Measurements from ENCODE around the gene PCNX2. TPM values are rescaled to one million over a fixed set of nuclear protein-coding genes. Genes with fewer than 3 reads are reported as not detected.
"Not testable (repeated sequence)": the region's sequence is repeated elsewhere in the genome, so short reads cannot be mapped to it uniquely, and the experiment has no call there.

PCNX2 gene
- total RNA-seq, 1 experiment from 2014 or later: 20.2 TPM

DNA sequence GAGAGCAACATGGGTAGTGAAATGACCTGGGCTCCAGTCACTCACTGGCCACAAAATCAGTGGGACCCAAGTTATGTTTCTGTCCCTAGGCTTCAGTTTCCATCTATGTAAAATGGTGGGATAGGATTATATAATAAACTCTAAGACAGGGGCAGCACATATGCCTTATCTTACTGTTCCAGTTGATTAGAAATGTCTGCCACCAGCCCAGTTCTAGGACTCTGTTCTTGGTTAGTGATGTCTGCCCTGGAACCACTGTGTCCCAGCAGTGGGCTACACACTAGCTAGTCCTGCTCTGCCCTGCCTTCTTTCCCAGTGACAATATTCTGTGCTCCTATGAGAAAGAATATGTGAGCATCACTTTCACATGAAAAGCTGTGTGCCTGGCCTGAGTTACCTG, 138.3 kb downstream of the PCNX2 start:
- no peak for DNase-seq (ENCODE audit: low spot score)

DNA sequence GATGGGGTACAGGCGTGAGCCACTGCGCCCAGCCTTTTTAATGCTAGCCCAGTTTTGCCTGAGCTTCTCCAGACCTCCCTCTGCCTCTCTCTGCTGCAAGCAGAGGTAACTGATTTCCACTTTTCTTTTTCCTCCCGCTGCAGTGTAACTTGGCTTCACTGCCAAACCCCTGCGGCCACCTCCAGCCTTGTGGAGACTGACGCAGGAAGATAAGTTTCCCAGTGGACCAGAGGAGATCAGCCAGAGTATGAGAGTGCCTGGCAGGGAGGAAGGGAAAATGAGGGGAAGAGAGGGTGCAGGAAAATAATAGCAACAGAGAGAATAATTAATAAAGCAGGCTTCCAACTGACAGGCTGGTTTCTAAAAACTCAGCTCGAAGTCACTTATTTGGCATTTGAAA, 143.7 kb downstream of the PCNX2 start:
- DNase-seq (ENCODE audit: low spot score): no peak

DNA sequence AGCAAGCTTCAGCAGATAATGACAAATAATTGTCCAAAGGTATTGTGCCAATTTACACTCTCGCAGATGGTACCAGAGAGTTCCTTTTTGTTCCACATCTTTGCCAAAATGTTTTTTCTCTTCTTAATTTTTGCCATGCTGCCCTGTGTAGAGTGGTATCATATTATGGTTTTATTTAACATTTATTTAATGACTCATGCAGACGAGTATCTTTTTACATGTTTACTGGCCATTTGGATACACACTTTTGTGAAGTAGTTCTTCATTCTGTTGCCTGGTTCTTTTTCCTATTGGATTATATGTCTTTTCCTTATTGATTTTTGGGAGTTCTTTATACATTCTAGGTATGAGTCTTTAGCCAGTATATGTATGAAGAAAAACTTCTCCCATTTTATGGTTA, 151.1 kb downstream of the PCNX2 start:
- DNase-seq (ENCODE audit: low spot score): no peak

DNA sequence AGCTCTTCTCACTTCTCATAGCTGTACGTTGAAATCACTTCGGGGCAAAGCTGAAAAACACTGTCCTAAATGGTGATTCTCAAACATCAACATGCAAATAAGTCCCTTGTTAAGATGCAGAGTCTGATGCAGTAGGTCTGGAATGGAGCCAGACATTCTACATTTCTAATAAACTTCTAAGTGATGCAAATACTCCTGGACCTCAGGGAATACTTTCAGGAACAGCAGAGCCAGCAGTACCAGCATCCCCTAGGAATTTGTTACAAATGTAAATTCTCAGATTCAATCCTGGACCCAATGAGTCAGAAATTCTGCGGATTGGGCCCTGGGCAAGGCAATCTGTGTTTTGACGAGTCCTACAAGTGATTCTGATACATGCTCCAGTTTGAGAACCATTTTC, 152.3 kb downstream of the PCNX2 start:
- no peak for DNase-seq (ENCODE audit: low spot score)

DNA sequence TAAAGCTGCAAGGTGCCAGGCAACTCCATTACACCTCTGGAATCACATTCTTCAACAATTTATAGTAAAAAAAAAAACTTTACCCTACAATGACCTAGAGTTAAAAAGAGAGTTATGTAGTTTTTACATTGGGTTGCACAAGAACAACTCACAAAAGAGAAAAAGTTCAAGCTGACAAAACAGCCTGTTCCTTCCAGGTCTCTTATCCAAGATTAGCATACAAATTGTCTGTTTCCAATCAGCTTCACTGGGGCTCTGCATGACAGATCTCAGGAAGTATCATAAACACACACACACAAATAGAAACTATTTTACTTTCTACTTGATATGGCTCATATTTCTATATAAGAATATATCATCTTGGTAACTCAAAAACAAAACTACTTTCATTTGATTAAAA, 154.6 kb downstream of the PCNX2 start:
- DNase-seq (ENCODE audit: low spot score): no peak

DNA sequence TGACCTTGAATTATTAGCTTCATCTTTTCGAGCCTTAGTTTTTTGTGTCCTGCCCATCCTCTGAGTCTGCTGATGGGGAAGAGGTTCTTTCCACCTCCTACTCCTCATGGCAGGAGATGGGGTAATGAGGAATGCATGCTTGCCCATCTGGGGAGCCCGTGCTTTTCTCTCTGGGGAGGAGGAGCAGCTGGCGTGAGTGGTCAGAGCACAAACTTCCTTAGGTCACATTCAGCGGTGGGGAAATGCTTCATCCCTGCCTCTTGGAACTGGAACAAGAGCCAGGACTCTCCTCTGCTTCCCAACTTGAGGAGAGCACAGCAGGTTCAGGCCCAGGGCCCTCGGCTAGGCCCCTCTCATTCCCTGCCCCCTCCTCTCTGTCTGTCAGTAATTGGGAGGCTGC, 155.0 kb downstream of the PCNX2 start:
- no peak for DNase-seq (ENCODE audit: low spot score)

DNA sequence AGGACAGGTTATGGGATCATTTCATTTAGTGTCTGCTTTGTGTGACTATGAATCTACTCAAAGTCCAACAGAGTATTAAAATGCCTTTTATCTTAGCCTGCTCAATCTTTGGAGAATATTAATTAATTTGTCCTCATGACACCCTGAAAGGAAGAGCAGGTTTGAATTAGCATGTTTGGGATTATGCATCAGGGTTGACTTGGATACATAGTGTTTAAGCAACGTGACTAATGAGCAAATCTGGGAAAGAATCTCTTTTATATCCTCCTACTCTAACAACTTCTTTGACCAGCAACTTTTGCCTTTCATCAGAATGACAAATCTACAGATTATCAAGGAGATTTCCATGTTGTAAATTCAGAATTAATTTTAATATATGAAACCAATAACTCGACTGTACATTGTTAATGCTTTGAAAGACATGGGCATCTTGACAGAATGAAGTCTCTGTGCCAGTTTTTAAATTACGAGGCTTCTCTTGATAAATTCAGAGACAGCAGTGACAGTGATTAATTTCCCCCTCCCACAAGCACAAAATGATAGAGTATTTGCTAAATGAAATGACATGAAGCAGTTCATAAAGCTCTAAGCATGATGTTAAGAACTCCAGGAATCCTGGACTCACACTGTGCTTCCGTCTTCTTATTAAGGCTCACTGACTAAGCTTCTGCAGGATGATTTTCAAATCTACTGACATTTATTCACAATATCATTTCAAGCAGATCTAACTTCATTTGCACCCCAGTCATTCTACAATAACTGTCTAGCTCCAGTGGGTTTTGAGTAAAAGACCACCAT, 156.5 kb downstream of the PCNX2 start:
- DNase-seq (ENCODE audit: low spot score): no peak

DNA sequence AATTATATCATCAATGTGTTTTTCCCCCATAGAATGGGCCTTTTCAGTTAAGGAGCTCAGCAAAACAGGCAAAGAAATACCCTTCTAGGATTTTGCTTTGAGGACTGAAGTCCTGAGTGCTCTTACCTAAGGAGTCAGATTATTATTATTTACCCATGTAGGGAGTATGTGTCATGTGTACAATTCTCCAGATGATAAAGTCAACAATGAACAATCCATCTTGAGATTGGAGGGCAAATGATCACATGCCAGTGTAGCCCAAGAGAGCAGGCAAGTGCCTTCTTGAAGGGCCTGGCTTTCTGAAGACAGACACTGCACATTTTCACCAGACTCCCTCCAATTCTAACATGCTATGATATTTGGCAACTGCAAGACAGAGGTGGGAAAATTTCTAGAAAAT, 159.7 kb downstream of the PCNX2 start:
- DNase-seq (ENCODE audit: low spot score): no peak

DNA sequence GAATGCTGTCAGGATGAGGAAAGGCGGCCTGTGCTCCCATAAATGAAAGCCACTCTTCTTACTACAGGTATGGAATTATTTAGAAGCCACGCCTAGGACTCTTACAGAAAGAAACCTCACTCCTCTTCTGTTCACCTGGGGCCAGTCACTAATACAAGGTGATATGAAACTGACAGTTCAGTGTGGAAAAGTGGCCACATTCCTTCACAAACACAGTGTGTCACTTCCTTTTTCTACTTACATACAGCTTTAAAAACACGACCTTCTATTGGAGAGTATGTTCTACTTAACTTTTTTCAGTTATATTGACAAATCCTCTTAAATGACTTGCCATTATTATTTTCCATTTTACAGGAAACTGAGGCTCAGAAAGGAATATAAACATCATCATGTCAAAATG, 163.1 kb downstream of the PCNX2 start:
- DNase-seq (ENCODE audit: low spot score): no peak

DNA sequence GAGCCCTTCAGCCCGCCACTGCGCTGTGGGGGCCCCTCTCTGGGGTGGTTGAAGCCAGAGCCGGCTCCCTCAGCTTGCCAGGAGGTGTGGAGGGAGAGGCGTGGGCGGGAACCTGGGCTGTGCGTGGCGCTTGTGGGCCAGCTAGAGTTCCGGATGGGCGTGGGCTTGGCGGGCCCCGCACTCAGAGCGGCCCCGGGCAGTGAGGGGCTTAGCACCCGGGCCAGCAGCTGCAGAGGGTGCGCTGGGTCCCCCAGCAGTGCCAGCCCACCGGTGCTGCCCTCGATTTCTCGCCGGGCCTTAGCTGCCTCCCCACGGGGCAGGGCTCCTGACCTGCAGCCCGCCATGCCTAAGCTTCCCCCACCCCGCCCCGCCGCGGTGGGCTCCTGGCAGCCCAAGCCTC, 166.5 kb downstream of the PCNX2 start:
- DNase-seq (ENCODE audit: low spot score): not testable (repeated sequence)

DNA sequence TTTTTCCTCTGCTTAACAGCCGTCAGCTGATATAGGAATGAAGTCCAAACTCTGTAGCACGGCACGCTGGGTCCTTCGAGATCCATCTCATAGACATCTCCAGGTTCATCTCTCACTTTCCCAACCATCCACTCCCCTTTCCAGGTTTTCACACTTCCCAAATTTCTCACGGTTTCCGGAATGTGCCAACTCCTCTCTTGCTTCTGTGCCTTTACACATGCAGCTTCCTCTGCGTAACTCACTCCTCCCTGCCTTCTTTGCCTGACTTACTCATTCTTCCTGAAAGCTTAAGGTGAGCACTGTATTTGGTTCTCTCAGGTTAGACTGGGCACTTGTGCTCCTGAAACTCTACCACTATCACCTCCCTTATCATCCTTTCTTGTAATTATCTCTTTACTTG, 168.4 kb downstream of the PCNX2 start:
- DNase-seq (ENCODE audit: low spot score): no peak

DNA sequence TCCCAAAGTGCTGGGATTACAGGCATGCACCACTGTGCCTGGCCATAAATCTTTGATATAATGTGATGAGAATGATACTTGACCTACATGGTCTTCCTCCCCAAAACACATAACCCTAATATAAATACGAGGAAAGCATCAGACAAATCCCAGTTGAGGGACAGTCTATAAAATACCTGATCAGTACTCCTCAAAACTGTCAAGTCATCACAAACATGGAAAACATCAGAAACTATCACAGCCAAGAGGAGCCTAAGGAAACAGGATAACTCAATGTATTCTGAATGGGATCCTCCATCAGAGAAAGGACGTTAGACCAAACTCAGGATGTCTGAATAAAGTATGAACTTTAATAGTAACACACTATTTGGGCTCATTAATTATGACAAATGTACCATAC, 172.7 kb downstream of the PCNX2 start:
- no peak for DNase-seq (ENCODE audit: low spot score)

DNA sequence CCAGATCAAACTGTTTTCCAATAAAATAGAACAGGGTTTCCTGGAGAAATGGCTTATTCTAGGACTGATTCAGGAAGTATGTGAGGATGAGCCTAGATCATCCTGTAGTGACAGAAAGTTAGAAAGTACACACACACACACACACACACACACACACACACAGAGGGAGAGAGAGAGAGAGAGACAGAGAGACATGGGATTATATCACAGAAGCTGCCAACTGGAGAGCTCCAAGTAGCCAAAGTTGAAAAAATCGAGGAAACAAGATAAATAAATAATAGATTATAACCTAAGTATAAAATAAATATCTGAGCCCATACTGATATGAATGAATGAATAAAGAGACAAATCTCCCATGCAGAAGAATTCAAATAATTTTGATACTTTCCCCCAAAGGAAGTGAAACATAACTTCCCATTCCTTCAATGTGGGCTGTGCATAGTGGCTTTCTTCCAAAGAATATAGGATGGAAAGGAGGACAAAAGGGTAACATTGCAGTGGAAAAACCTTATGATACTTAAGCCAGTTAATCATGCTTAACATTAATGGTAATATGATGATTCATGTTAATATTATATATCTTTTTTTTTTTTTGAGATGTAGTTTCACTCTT, 173.5 kb downstream of the PCNX2 start:
- no peak for DNase-seq (ENCODE audit: low spot score)

DNA sequence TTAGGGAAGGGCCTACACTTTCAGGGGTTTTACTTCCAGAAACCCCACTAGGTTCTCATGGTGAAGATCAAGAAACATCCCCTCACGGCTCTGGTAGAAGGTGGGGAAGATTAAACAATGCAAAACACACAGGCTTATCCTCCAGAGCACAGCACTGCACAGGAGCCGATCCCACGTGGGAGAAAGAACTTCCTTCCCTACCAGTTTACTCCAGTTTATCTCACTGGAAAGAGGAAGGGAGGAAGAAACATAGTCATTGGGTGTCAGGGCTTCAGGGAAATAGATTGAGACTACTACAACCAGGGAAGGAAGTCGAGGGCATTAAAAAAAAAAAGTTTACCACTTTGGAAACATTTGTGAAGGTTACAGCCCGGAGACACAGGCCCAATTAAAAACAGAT, 180.7 kb downstream of the PCNX2 start:
- DNase-seq (ENCODE audit: low spot score): peak; percentile 16

DNA sequence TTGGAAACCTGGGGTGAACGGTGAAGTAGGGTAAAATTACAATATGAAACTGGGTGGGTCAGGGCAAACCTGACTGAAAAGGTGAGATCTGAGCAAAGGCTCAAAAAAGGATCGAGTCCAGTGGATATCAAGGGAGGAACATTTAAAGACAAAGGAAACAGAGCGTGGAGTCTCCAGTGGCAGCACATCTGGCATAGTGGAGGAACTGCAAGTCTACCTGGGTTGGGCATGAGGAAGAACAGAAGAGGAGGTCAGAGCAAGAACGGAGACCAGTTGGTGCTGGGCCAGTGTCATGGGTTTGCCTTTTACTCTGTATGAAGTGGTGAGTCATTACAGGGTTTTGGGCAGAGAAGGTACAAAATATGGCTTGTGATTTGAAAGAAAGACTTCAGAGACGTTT, 181.4 kb downstream of the PCNX2 start:
- peak; percentile 62 for DNase-seq (ENCODE audit: low spot score)

DNA sequence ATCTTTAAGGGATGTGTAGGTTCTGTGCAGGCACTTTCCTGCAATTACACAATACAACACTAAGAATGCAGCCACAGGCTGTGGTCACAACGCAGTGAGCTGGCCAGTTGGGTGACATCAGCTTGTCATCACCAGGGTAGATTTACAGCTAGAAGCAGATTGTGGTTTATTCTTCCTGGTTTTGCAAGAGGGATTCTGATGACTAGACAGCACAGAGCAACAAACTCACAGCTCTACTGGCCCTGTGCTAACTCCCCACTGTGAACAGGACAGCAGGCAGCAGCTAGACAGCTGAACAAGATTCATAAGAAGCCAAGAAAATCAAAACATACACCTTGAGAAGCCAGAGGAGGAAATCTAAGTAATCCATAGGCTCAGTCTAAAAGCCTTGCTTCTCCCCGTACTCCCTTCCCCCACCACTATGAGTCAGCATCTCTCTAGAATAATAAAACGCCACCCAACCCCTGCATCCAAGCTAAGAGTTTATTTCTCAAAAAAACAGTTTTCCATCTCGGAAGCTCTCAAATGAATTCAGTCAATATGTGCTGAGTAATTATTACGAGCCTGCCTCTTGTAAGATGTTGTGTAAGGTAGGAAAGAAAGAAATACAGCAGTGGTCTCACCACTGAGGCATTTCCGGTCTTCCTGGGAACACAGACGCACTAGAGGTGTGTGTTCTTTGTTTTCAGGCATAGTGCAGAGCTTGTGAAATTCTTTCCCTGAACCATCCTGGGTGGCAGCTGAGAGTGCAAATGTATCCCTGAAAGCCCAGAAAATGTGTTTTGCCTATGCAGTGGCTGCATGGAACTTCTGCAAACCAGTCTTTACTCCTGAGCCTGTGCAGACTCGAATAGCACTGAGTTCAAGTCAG, 182.3 kb downstream of the PCNX2 start:
- DNase-seq (ENCODE audit: low spot score): peak; percentile 91

DNA sequence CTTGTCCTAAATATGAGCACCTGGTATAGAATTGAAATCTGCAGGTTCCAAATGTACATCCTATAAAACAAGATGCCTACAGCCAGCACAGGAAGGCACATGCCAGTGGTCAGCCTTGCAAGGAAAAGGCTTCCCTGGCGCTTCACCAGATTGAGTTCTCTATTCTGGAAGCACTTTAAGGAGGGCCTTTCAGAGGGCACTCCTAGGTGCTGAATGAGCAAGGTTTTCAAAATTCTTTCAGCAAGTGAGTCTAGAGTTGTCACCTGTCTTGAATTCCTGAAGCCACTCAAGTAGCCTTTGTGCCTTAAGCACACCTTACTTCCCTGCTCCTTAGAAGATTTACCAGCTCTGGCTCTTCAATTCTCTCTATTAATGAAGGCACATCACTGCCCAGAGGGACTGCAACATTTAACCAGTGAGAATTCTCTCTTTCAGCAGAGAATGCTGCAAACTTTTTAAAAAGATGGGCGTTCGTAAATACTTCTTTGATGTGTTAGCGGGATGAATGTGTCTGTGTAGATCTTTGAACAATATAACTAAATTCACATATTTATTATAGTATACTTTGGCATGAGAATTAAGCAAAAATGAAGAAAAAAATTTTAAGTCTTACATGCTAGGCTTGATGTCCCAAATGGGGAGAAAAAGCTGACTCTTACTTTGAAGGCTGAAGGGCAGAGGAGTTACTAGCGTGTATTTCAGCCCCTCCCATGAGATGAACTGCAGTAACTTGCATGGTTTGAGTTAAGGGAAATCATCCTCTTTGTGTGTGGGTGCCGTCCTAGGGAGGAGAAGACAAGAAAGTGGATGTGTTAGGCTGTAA, 183.1 kb downstream of the PCNX2 start:
- no peak for DNase-seq (ENCODE audit: low spot score)

DNA sequence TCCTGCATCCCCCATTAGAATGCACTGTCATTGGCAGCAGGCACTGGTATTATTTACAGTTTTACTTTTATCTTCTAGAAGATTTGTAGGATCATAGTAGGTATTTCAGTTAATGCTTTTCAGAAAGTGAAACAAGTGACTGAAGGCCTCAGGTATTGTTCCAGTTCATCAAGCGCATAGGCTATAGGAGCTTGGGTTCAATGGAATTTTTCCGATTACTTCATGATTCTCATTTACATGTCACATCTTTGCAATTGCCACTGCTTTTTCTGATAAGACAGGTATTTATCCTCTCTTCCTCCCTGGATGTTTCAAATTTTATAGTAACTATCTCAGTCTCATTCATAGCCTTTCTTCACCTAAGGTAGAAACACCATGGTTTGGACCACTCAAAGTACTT, 183.8 kb downstream of the PCNX2 start:
- DNase-seq (ENCODE audit: low spot score): no peak

DNA sequence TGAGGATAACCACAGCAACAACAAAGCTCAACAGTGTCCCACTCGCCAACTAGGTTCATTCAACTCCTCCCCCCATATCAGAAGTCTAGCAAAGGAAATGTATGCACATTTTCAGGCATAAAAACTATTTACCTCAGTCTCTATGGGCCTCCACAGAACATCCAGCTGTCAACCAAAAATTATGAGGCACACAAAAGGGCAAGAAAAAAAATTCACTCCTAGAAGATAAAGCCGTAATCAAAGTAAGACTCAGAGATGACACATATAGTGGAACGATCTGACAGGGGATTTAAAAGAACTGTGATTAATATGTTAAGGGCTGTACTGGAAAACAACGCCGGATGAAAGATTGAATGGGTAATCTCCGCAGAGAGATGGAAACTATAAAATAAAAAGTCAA, 186.4 kb downstream of the PCNX2 start:
- DNase-seq (ENCODE audit: low spot score): no peak

DNA sequence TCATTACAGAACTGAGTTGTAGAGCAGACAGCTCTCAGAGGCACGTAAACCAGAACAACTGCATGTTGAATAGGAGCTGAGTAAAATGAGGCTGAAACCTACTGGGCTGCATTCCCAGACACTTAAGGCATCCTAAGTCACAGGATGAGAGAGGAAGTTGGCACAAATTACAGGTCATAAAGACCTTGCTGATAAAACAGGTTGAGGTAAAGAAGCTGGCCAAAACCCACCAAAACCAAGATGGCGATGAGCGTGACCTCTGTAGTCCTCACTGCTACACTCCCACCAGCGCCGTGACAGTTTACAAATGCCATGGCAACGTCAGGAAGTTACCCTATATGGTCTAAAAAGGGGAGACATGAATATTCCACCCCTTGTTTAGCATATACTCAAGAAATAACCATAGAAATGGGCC, 187.8 kb downstream of the PCNX2 start:
- DNase-seq (ENCODE audit: low spot score): not testable (repeated sequence)

DNA sequence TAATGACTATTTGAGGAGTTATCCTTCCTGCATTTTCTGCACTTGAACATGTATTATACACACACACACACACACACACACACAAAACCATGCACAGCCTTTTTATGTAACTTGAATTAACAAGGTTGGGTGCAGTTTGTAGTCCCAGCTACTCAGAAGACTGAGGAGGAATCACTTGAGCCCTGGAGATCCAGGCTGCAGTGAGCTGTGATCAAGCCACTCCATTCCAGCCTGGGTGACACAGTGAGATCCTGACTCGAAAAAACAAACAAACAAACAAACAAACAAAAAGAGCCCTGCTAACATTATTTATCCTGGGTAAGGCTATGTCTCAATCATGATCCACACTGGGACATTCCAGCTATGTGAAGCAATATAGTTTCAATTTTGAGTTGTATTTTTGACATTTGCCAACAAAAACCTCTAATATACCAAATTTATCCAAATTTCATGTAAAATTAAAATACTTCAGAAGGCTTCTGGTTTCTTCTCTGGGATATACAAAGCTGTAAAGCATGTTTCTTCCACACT, 188.3 kb downstream of the PCNX2 start:
- DNase-seq (ENCODE audit: low spot score): no peak

Measured in HT-29 (cell line).